Sciatic nerve (tissue), 2 donors: ENCODE data around the gene HTD2. TPM values are rescaled to one million over a fixed set of nuclear protein-coding genes. Genes with fewer than 3 reads are reported as not detected.
"Not testable (repeated sequence)": the region's sequence is repeated elsewhere in the genome, so short reads cannot be mapped to it uniquely, and the experiment has no call there.

Experiments
- ATAC-seq: fragments of 200-7000 bp; cut with Tn5 transposase; one replicate; pipeline ENCODE4 v1.9.1; 2020; ENCODE audit warnings: mild to moderate bottlenecking, moderate library complexity
- DNase-seq: peaks from one replicate; pipeline ENCODE4 v3.0.0-alpha.2; 2020; ENCODE audit warnings: low spot score
- intact Hi-C: fragments of 100-400 bp; cut with DNase I; formaldehyde crosslinking; loops from one replicate; pipeline ENCODE4 v1.14.2; 2022
- total RNA-seq: library from RNA; stranded (reverse); fragmentation: NEBNext Ultra II Directional; extraction: Animal tissue kit (Norgen Biotek cat#: 25700); gene quantifications from one replicate; pipeline ENCODE4 v1.2.1, GENCODE V29; 2021
- donor health status: DM: no; HTN: no; CAD: no.
- donor health status: DM: no; HTN: no; CAD: no.

Gene HTD2
- total RNA-seq, 1 donor from 2014 or later, result 12.9 TPM

GRCh38 chr3:58290446-58290845, 15.9 kb upstream of the HTD2 start:
- intact Hi-C loops, result loop anchor here (5.0 kb wide), 1 partner anchor 843 kb away; no protein-coding TSS in a partner anchor
- not testable (repeated sequence) for ATAC-seq

DNA sequence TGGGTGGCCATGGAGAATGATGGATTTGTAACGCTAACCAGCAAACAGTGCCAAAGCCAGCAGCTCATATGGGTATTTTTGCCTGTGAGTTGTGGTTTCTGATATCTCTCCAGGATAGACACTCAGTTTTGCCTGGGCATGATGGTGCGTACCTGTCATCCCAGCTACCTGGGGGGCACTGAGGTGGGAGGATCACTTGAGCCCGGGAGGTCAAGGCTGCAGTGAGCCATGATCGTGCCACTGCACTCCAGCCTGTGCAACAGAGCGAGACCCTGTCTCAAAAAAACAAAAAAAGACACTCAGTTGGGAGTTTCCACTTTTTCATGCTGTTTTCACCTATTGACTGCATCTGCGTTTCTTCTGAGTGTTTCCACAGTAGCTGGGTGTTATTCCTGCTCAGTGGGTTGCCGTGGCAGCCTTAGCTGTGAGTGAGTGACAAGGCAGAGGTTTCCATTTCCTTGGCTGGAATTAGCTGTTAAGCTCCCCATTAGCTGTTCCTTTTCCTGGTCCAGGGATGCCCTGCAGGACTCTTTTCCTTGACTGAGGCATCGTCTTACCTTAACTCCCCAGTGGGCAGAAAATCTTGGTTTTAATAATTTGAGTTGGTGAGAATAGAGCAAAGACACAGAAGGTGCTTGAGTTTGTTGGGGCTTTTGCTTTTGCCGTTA, 14.5 kb upstream of the HTD2 start:
- DNase-seq (no peak), ATAC-seq (no peak)
- intact Hi-C loops, result loop anchor here (5.0 kb wide), 1 partner anchor 845 kb away; no protein-coding TSS in a partner anchor

More at GRCh38 chr3:58290446-58290845, 15.9 kb upstream of the HTD2 start:
- DNase-seq, result not testable (repeated sequence)

- DNase-seq (no peak), ATAC-seq (no peak)
- intact Hi-C loops, result loop anchor here (5.0 kb wide), 1 partner anchor 846 kb away; no protein-coding TSS in a partner anchor
Observed at GRCh38 chr3:58292866-58293265, 13.5 kb upstream of the HTD2 start.

GRCh38 chr3:58293516-58293915, 12.8 kb upstream of the HTD2 start:
- DNase-seq (no peak), ATAC-seq (no peak)
- intact Hi-C loops, result loop anchor here (5.0 kb wide), 1 partner anchor 846 kb away; no protein-coding TSS in a partner anchor

DNA sequence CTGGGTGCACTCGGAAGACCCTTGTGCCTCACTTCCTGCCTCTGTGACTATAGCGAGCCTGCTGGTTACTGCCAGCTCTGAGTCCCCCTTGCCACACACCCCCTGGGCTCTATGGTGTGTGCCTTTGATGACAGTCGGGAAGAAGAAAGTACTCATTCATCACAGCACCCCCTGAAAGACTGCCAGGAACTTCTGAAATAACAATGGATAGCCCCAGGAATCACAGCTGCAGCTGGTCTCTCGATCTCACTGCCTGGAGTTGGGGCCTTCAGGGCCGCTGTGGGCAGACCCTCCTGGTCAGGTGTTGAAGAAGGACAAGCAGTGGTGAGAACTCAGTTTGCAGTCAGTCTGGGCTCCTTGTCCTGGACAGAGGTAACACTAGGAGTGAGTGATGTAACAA, 10.1 kb upstream of the HTD2 start:
- ATAC-seq (no peak), DNase-seq (no peak)
- intact Hi-C loops, result loop anchor here (5.0 kb wide), 1 partner anchor 119 kb away; no protein-coding TSS in a partner anchor

DNA sequence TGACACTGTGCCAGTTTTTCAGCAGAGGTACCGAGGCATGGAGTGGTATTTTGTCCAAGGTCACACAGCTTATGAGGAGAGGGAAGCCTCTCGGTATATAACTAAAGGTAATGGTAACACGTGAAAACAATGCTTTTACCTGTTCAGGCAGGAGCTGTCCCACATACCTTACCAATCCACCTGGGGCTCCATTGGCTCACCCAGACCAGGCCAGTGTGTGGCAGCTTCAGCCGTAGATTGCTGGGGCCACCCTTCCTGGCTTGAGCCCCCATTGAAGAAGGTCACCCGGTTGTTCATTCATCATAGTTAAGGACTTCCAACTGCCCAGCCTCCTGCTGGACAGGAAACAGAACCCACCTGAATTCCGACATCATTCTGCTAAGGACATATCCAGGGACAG, 9.5 kb upstream of the HTD2 start:
- no peak for DNase-seq
- no peak for ATAC-seq
- intact Hi-C loops, result loop anchor here (5.0 kb wide), 1 partner anchor 120 kb away; no protein-coding TSS in a partner anchor

DNA sequence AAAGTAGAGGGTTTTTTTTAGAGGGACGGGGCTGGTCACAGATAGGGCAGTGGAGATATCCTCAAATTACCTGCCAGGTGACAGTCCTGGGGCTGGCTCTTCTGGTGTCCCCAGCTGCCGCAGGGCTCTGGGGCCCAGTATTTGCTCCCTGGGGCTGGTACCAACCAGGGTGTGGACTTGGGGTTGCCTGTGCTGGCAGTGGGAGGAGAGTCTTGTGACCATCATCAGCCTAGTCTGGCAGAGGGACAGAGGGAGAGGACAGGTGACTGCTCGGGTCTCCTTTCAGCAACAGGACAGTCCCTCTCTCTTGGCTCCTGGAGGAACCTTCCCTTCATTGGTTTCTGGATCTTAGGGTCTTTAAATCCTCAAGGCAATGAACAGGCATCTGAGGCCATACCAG, 8.1 kb upstream of the HTD2 start:
- intact Hi-C loops, result loop anchor here (5.0 kb wide), 1 partner anchor 121 kb away; no protein-coding TSS in a partner anchor
- DNase-seq, result no peak
- no peak for ATAC-seq

GRCh38 chr3:58299075-58299474, 7.2 kb upstream of the HTD2 start:
- ATAC-seq (no peak), DNase-seq (no peak)
- intact Hi-C loops, result loop anchor here (5.0 kb wide), 1 partner anchor 122 kb away; no protein-coding TSS in a partner anchor

GRCh38 chr3:58299839-58300516, 6.3 kb upstream of the HTD2 start:
- no peak for DNase-seq
- no peak for ATAC-seq

DNA sequence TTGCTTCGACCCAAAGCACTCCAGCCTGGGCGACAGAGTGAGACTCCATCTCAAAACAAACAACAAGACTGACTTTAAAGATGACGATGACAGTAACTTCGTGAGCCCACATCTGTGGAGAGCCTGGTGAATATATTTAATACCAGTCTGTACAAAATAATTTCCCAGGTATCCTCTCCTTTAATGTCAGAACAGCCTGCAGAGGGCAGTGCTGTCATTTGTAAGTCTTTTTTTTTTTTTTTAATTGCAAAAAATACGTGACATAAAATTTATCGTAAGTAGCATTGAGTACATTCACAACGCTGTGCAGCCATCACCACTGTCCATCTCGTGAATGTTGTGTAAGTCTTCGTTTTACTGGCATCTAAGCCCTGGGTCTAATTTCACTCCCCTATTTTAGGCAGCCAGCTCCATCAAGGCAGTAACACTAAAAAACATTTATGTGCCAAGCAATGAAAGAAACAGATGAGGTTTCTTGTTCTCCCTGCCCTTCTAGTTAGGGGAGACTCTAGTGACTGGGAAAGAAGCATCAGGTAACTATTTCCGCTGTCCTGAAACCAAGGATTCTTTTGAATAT, 1.4 kb downstream of the HTD2 start:
- no peak for ATAC-seq
- intact Hi-C loops, result no loop called here
- no peak for DNase-seq

More at GRCh38 chr3:58299839-58300516, 6.3 kb upstream of the HTD2 start:
- intact Hi-C loops, result loop anchor here (5.0 kb wide), 1 partner anchor 123 kb away; no protein-coding TSS in a partner anchor

DNA sequence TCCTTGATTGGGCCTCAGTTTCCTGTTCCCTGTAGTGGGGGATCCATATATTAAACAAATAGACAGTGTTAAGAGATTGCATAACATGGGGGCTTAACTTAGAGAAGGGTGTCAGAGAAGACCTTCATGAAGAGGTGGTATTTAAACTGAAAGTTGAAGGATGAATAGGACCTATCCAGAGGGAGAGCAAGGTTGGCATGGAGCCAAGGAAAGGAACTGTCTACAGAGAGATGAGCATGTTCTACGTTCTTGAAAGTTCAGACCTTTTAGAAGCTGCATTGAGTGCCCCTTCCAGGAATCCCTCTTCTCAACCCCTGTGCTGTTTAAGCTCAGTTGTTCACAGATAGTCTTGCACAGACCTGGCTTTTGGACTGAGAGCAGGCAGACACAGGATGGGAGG, 2.4 kb downstream of the HTD2 start:
- intact Hi-C loops, result no loop called here
- DNase-seq (no peak), ATAC-seq (no peak)

- ATAC-seq, result no peak
- intact Hi-C loops, result no loop called here
- DNase-seq, result no peak
Observed at GRCh38 chr3:58317811-58318210, 11.5 kb downstream of the HTD2 start.

DNA sequence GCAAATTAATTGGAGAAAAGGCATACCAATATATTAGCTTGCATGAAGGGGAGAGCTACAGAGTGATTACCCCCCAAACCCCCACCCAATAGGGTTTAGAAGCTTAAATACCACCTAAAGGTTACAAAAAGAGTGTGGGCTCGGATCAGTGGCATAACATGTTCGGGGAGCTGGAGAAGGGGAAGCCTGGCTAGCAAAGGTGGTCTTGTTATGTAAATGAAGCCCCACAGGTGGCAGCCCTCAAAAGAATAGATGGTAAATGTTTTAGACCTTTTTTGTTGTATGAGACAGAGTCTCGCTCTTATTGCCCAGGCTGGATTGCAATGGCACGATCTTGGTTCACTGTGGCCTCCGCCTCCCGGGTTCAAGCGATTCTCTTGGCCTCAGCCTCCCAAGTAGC, 15.5 kb downstream of the HTD2 start:
- intact Hi-C loops, result loop anchor here (10.0 kb wide), 1 partner anchor 93 kb away; no protein-coding TSS in a partner anchor
- ATAC-seq, result no peak
- no peak for DNase-seq

- no peak for ATAC-seq
- intact Hi-C loops, result loop anchor here (10.0 kb wide), 1 partner anchor 92 kb away; no protein-coding TSS in a partner anchor
- no peak for DNase-seq
Observed at GRCh38 chr3:58322793-58323192, 16.5 kb downstream of the HTD2 start.

DNA sequence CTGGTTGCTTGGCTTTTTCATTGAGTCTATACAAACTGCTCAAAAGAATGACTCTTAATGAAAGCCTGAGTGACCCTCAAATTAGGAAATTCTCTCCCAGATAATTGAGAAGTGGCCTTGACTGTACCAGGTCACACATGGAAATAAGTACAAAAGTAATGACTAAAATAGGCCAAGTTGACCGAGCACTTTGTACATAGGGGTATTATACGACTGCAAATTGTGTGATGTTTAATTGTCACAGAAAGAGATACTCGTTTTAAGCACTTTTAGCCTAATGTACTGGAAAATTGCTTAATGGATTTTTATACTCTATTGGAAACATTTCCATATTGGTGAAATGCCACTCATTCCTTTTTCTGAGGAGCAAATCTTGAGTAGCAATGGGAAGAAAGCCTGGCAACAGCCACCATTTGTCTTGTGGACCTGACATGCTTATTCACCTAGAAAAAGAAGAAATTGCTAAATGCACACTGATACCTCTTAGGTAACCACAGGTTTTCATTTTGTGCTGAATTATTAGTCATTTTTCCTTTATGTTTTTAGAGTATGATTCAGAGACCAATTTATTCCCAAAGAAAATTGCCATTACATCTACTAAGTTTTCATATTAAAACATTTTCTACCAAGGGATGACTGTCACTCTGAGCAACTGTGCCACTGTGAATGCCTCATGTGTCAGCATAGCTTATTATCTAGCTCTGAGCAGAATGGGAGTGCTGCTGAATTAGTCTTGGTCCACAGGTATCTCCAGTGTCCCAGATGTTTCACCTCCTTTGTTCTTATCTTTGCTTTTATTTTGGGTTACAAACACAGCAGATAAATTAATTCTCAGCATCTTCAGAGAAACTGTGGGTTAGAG, 17.4 kb downstream of the HTD2 start:
- intact Hi-C loops, result loop anchor here (10.0 kb wide), 1 partner anchor 91 kb away; no protein-coding TSS in a partner anchor
- no peak for DNase-seq
- no peak for ATAC-seq

DNA sequence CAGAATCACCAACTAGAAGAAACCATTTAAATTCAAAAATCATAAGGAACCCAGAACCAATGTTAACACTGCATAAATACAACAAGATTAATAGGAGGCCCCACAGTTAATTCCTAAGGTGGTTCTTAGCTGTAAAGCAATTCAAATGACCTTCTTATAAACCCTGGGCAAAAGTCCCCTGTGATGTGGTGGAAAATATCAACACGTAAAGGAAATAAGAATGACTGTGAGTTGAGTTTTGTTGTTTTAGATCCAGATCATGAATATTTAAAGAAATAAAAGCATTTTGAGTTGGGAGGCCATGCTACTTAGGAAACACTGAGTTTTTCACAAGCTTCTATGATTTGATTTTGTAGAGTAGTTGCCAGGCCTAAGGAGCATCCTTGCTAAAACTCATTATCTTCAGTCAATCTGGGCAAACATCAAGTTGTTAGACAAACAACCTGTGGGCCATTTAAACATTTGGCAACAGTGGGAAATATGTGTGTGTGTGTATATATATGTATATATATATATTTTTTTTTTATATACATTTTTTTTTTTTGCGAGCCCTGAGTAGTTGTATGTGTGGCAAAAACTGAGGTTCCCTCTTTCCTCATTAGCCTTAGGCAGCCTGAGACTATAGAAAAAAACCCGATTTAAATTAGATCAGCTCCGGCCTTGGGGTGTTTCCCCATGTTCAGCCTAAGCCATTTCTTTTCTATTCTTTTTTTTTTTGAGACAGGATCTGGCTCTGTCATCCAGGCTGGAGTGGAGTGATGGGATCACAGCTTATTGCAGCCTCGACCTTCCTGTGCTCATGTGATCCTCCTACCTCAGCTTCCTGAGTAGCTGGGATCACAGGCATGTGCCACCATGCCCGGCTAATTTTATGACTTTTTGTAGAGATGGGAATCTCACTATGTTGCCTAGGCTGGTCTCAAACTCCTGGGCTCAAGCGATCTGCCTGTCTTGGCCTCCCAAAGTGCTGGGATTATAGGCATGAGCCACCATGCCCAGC, 18.4 kb downstream of the HTD2 start:
- intact Hi-C loops, result loop anchor here (10.0 kb wide), 1 partner anchor 90 kb away; no protein-coding TSS in a partner anchor
- DNase-seq (no peak), ATAC-seq (no peak)

- intact Hi-C loops, result loop anchor here (10.0 kb wide), 1 partner anchor 89 kb away; no protein-coding TSS in a partner anchor
- DNase-seq, result no peak
- no peak for ATAC-seq
Observed at GRCh38 chr3:58325525-58325992, 19.2 kb downstream of the HTD2 start.
